ENCODE data around the gene HOXB1.

HOXB1 gene

GRCh38 chr17:48567209-48567608 is 36.4 kb upstream of the HOXB1 start:
- DNase-seq = no peak

- no peak for DNase-seq
Measured at GRCh38 chr17:48566717-48567116, 35.9 kb upstream of the HOXB1 start.

- no peak for DNase-seq
Measured at GRCh38 chr17:48565925-48566710, 35.3 kb upstream of the HOXB1 start.

GRCh38 chr17:48565022-48565554 is 34.3 kb upstream of the HOXB1 start:
- DNase-seq = no peak

DNA sequence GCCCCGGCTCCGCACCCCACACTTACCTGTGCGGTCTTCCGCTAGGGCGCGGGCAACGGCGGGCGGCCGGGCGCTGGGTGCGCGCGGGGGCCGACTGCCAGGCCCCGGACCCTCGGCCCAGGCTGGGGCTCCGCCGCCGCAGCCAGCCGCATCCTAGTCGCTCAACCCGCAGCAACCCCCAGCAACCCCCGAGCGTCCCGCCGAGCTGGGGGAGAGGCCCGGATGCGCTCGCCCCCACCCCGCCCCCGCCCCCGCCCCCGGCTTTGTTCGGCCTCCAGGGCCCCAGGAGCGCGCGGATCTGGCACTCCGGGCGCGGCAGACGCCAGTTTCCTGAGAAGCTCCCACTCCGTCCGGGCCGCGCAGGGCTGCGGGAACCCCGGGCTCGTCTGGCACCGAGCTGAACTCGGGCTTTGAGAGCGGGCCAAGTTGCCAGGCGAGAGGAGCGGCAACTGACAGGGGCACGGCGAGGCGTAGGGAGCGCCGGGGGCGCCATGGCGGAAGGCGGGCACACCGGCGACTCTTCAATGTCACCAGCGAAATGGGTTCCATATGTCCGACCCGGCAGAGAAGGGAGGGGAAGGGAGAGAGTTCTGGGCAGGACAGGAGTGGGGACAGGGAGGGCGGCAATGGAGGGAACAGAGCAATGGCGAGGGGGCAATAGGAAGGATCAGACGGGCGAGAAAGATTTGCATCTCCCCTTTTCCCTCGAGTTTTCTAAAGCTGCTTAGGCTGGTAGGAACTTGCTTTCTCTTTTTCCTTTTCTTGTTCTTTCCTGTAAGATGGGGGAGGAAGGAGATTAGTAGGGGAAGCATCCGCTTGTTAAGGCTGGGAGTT is 33.6 kb upstream of the HOXB1 start:
- DNase-seq = no peak

DNA sequence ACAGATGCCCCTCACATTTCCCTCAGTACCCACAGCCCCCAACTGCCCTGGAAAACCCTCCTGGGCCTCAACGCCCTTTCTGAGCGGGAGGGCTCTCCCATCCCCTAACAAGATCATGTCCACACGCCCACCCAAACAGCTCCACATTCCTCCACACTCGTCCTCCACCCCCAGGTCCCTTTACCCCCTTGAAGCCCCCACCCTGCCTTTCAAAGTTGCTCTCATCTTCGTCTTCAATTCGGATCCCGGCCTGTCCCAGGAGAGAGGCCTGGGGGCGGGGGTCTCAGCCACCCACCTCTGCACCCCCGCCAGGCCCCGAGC is 33.0 kb upstream of the HOXB1 start:
- DNase-seq = no peak

DNA sequence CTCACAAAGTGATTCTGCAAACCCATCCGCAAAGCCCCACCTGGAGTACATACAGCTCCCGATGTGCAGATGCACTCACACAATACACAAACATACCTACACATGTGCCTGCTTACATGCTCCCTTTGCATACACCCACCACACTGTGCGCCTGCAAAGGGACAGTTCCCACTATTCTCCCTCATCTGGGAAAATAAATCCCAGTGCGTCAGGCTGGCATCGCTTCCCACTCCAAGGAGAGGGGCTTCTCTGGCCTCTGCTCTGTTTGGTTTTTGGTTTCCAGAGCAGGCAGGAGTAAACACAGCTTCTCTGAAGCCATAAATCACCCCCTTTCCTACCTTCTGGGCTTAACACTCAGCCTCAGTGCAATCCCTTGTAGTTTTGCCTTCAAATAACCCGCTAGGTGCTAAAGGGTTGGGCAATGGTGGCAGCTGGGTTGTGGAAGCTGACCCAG is 32.6 kb upstream of the HOXB1 start:
- no peak for DNase-seq

DNA sequence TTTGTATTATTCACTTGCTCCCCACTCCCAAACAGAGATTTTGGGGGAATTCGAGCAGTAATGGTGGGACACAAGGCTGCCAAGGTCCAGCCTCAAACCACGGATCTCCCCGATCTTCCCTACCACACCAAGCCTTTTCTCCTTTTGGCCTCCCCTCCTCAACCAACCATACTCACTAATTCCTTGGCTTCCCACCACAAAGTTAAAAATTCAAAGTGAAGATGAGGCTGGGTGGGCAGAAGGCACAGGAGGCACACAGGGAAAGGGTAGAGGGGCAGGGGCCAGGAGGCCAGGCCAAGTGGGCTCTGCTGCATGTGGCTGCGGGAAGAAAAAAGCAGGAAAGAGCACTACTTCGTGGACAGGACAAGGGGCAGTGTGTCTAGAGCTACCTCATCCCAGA is 32.1 kb upstream of the HOXB1 start:
- no peak for DNase-seq

- DNase-seq = no peak
Measured at GRCh38 chr17:48561884-48562810, 31.3 kb upstream of the HOXB1 start.

DNA sequence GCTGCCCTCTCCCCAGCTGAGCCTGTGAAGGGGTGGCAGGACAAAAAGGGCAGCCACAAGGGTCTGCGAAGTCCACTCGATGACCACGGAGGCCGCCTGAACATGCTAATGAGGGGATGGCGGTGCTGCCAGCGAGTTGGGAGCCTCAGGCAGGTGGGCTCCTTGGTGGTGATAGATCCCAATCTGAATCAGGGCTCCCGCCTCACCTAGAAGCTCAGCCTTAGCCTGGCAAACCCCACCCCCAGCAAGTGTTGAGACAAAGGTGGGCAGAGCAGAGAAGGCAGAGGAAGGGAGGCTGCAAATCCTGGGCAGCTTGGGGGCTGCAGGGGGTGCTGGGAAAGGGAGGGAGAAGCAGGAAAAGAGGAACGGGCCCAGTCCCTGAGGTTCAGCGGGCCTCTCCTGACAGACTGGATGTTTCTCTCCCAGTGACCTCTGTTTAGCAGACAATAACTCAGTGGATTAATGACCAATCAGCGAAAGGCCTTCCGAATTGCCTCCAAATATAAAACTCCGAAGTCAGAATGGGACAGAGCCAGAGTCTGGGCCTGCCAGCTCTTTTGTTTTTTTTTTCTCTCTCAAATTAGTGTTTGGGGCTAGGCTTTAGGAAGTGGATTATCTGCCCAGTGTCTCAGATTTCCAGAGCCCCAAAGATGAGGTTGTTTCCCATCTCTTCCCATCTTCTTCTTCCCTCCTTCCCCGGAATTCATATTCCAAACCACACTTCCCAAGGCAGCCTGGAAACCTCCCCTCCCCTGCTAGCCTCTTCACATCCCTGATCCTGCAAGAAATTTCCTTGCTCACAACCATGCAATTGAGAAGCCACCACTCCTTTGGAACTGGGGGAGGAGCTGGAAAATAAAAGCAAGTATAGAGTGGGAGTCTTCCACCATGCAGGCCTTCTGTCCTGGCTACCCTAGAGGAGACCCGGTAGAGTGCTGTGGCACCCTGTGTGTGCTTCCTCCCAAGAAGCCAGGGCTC is 29.3 kb upstream of the HOXB1 start:
- no peak for DNase-seq

DNA sequence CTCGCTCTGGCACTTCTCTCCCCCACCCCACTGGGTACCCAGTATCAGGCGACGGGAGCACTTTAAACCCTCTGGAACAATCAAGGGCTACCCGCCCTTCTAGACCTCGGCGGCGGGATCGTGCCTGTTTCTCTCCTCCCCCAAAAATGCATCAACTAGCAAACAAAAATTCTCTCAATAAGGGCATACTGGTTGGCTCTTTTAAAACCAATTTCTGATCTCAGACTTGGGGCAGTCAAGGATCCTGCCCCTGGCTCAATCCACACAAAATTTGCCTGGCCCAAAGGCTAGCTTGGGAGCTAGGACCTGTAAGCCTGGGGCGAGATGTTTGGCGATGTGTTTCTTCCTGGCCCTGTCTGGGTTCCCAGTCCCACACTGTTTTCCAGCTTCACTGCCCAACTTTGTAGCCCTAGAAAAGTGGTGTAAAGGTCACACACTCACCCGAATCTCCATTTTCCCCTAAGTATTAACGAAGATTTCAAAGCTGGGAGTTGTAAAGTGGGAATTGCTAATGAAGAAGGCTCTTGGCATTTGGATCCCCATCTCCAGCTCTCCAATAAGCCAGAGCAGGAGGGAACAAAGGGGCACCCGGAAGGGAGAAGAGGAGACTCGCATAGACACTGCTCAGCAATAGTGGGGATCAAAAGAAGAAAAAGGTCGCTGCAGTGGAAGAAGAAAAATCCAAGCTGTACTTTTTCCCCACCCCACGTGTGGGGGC is 28.5 kb upstream of the HOXB1 start:
- DNase-seq = no peak

GRCh38 chr17:48558831-48559121 is 28.0 kb upstream of the HOXB1 start:
- DNase-seq = no peak

DNA sequence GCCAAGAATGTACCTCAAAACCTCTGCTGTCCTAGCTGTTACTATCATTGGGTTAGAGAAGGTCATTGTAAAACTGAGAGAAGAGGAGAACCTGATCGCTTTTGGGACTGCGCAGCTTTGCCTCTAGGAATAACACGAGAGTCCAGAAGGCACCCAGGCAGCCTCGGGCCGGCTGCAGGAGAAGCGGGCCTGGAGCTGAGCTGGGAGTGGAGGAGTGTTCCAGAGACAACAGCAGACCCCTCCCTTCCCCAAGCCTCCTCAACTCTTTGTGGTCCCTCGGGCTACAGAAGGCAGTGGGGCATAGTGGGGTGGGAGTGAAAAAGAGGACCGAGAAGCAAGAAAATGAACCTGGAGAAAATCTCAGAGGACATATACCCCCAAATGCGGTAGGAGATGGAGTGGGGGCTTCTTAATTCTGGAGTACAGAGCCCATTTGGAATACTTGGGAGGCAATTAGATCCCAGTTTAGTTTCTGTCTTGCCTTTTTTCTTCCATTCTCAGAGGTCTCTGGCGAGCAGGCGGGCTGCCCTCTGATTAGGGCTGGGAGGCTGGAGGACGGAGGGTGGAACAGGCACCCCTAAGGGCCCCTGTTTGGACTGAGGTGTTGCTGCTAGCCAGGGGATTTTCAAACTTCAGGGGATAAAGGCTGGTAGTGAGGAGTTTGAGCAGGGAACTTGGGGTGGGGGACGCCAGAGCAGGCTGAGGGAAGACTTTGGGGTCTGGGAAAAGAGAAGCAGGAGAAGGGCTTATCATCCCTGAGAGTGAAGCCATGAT is 27.4 kb upstream of the HOXB1 start:
- no peak for DNase-seq

GRCh38 chr17:48556576-48557401 is 26.0 kb upstream of the HOXB1 start:
- no peak for DNase-seq

GRCh38 chr17:48556229-48556575 is 25.4 kb upstream of the HOXB1 start:
- no peak for DNase-seq

DNA sequence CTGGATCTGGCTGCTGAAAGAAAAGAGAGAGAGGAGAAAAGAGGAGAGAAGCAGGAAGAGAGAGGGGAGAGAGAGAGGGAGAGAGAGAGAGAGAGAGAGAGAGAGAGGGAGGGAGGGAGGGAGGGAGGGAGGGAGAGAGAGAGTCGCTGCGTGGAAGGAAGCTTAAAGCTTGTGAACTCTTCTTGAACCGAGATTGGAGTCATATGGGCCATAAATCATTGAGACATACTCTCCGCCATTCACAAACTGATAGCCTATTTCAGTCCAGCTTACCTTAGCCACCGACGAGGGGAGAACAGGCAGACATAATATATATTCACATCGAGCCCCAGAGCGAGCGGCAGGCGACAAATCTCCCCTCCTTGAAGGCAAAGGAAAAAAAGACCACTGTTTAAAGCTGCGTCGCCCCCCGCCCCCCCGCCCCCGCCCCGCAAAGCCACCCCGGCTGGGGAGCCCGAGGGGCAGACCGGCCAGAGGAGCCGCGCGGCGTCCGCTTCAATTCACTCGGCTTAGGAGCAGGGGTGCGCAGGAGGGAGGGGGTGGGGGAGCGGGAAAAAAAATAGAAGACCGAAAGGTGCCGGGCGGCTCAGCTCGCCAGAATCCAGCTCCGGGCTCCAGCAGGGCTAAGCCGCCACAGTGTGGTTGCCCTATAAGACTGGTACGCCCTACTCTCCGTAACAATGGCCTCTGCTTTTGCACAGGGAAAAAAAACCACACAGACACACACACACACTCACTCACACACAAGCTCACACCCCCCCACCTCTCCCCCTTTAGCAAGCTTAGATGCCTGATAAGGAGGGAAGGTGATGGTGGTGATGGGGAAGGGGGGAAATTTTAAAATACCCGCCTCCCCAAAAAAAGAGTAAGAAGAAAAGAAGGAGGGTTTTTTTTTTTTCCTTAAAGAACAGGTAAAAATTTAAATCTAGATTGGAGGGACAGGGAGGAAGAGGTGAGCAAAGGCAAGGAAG is 24.7 kb upstream of the HOXB1 start:
- DNase-seq = no peak

DNA sequence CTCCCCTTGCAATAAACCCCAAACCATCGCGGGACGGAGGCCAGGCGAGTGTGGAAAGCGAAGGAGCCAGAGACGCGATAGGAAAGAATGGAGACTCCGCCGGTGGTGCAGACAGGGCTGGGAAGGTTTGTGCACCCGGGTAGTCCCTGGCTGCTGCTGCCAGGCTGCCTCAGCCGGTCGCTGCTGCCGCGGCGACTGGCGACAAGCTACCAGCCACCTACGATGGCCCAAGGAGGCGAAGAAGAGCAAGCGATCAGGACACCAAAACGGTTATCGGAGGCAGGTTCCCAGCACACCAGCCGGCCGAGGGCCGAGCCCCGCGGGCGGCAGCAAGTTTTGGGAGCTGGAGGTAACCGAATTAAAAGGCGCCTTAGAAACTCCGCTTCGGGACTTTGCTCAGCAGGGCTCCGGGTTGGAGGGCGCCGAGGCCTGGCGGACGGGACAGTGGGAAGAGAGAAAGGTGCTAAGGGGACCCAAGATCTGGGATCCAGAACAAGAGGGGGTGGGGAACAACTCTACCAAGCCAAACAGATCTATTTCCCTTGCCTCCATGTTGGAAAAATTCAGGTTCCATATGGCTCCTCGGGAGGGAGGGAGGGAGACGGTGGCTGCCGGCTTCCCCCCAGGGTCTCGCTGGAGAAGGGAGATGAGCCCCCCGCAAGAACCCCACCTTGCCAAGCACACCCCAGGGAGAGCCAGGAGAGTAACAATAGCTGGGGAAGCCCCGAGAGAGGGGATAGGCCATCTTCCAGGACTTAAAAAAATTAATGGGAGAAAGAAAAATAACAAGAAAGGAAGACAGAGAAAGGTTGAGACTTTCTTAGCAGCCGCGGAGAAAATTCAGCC is 23.8 kb upstream of the HOXB1 start:
- DNase-seq = no peak
